DMS79 (cell line): ENCODE data around the gene USF2.

Source experiments
- DNase-seq: peaks from one replicate; lab custom pipeline; 2025; lab: John Stamatoyannopoulos, UW

Gene USF2

GRCh38 chr19:35321291-35321690 is 52.5 kb downstream of the USF2 start:
- DNase-seq, result no peak

GRCh38 chr19:35322014-35322413 is 53.3 kb downstream of the USF2 start:
- no peak for DNase-seq

DNA sequence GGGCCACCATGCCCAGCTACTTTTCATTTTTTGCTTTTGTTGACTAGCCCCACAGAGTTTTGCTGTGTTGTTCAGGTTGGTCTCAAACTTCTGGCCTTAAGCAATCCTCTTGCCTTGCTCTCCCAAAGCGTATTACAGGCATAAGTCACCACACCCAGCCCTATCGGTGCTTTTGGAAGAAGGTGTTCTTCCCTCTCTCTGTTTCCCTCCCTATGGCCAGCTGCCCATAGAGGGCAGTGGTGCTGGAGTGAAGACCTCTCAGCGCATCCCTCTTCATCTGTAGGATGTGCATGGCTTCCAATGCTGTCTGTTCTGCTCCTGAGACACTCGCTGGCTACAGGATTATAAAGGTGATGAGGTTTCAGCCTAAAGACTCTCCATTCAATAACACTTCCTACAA is 58.9 kb downstream of the USF2 start:
- DNase-seq, result no peak

DNA sequence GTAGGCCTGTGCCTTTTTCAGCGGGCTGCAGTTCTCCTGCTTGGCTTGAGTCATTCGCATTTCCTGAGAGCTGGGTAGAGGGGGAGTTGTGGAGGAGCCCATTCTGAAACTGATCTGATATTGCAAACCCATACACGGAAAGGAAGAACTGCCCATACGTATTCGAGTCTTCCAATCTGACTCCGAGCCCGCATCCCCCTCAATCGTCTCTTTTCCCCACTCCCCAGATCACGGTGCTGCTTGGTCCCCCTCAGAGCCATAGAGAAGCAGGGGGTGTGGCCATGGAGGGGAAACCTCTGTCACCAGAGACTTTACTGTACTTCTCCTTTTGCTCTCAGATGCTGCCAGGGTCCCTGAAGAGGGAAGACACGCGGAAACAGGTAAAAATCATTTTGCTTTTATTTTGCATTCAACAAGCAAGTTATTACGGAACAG is 60.1 kb downstream of the USF2 start, which contains the start of gene CD22:
Gene CD22 (plus strand): TSS at position 337 of the 435 bp plus-strand sequence. CDS start 2,854 bp downstream, outside the sequence.
- no peak for DNase-seq

GRCh38 chr19:35329323-35329722 is 60.6 kb downstream of the USF2 start:
- DNase-seq, result no peak
